HCT116 (cell line): Measurements from ENCODE around the gene SDF2. TPM values are rescaled to one million over a fixed set of nuclear protein-coding genes. Genes with fewer than 3 reads are reported as not detected.

Source experiments
- total RNA-seq: library from RNA; stranded (reverse); gene quantifications from one replicate; pipeline ENCODE4 v1.2.1, GENCODE V29; 2021; ENCODE audit not compliant: unreplicated experiment

Gene SDF2
- total RNA-seq, 1 experiment from 2014 or later = 41.3 TPM

Other genes with a start within 250 kb of the SDF2 start
- gene SLC13A2, start 188.3 kb downstream of the SDF2 start, total RNA-seq = not detected
- not detected for gene FOXN1, start 155.6 kb downstream of the SDF2 start, total RNA-seq
- gene UNC119, start 109.3 kb downstream of the SDF2 start, total RNA-seq = 43.2 TPM
- 45.8 TPM for gene PIGS, start 90.4 kb downstream of the SDF2 start, total RNA-seq
- 82.8 TPM for gene ALDOC, start 85.0 kb downstream of the SDF2 start, total RNA-seq
- gene SPAG5, start 62.9 kb downstream of the SDF2 start, total RNA-seq = 94.9 TPM
- 18.9 TPM for gene RSKR, start 47.7 kb downstream of the SDF2 start, total RNA-seq
- gene BLTP2, start 16.7 kb downstream of the SDF2 start, total RNA-seq = 140 TPM
- gene SUPT6H, start 299 bp upstream of the SDF2 start, total RNA-seq = 62.1 TPM
- 0.96 TPM for gene PROCA1, start 50.0 kb upstream of the SDF2 start, total RNA-seq
- gene RAB34, start 56.0 kb upstream of the SDF2 start, total RNA-seq = 0.59 TPM
- 2,087 TPM for gene RPL23A, start 58.1 kb upstream of the SDF2 start, total RNA-seq
- gene TLCD1, start 64.3 kb upstream of the SDF2 start, total RNA-seq = 28.3 TPM
- 7.0 TPM for gene NEK8, start 66.9 kb upstream of the SDF2 start, total RNA-seq
- gene TRAF4, start 82.1 kb upstream of the SDF2 start, total RNA-seq = 127 TPM
- gene FAM222B, start 180.9 kb upstream of the SDF2 start, total RNA-seq = 22.7 TPM
- gene ERAL1, start 193.1 kb upstream of the SDF2 start, total RNA-seq = 52.0 TPM
- gene FLOT2, start 235.8 kb upstream of the SDF2 start, total RNA-seq = 98.1 TPM
- 13.5 TPM for gene DHRS13, start 241.2 kb upstream of the SDF2 start, total RNA-seq